K562 (cell line): ENCODE results near the gene TMEFF1.

Experiments used
- CREM ChIP-seq: IDR thresholded peaks from 2 replicates; pipeline ENCODE4 v1.6.1; 2014; ENCODE audit warnings: antibody characterized with exemption, low read depth
- HDAC1 ChIP-seq, 2 experiments: fragments of 450-650 bp; IDR thresholded peaks; 2 replicates each; pipeline ENCODE4 v1.6.1; 2016 to 2017; ENCODE audit warnings: inconsistent platforms in 1 of 2, mild to moderate bottlenecking in 1 of 2, moderate library complexity in 1 of 2
- NCOA1 ChIP-seq: fragments of 450-650 bp; IDR thresholded peaks from 2 replicates; pipeline ENCODE4 v1.6.1; 2016; ENCODE audit warnings: low read depth
- ZFP1 ChIP-seq: fragments of 450-650 bp; formaldehyde crosslinking; IDR thresholded peaks from 2 replicates; pipeline ENCODE4 v1.4.0; 2020; ENCODE audit warnings: mild to moderate bottlenecking, mixed read lengths
- ZNF707 ChIP-seq: fragments of 250-450 bp; sonication (Bioruptor Pico); conservative IDR thresholded peaks from 2 replicates; pipeline ENCODE4 v1.8.0; 2022; ENCODE audit warnings: inconsistent platforms, mild to moderate bottlenecking, moderate library complexity
- TF ChIP-seq, protein P1 (sequence below), 2 experiments: fragments of 450-650 bp in 1 of 2; sonication (generic) in 1 of 2; formaldehyde crosslinking; conservative IDR thresholded peaks; 2 replicates each; pipeline versions ENCODE4 v1.4.0 to v1.8.1; 2020 to 2022; ENCODE audit warnings: mild to moderate bottlenecking in 1 of 2, missing genetic modification reagents in 1 of 2
- TF ChIP-seq, protein P2 (sequence below), 3 experiments: IDR thresholded peaks in 2 of 3; conservative IDR thresholded peaks in 1 of 3; 2 replicates each; pipeline ENCODE4 v1.5.1; 2011 to 2012; ENCODE audit warnings: low read length in 3 of 3, mild to moderate bottlenecking in 3 of 3, control low read depth in 2 of 3, improper control_type of control experiment in 1 of 3, inconsistent platforms in 1 of 3, low read depth in 1 of 3, mixed read lengths in 1 of 3, moderate library complexity in 1 of 3; ENCODE audit not compliant: insufficient read depth in 2 of 3
- TF ChIP-seq, protein P3 (sequence below): sonication (generic); formaldehyde crosslinking; IDR thresholded peaks from 2 replicates; pipeline ENCODE4 v1.8.1; 2023; ENCODE audit warnings: mild to moderate bottlenecking, missing genetic modification reagents
- TF ChIP-seq, protein P4 (sequence below): fragments of 450-650 bp; IDR thresholded peaks from one replicate; pipeline ENCODE4 v1.6.1; 2018; ENCODE audit warnings: mild to moderate bottlenecking, moderate library complexity; ENCODE audit not compliant: partially characterized antibody

DNA sequence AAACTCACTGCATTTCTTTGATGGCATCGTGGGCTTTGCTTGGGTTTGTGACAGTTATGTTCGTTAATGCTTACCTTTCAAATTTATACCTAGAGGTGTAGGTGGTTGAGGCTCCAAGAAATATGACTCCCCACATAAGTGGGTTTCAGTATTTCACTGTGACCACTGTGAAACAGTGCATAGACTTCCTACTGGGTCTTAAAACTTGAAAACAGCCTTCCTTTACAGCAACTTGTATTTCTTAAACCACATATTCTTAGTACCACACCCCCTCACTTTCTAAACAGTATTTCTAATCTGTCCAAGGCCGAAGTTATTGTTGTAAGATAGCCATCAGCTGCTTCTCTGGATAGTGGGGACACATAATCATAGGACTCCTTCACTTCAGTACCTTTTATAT, 48.3 kb downstream of the TMEFF1 start:
- TF ChIP-seq, protein P1, sequence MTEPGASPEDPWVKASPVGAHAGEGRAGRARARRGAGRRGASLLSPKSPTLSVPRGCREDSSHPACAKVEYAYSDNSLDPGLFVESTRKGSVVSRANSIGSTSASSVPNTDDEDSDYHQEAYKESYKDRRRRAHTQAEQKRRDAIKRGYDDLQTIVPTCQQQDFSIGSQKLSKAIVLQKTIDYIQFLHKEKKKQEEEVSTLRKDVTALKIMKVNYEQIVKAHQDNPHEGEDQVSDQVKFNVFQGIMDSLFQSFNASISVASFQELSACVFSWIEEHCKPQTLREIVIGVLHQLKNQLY (CRISPR knock-in tag; conservative IDR thresholded peaks at IDR 0.05): no peak
- TF ChIP-seq, protein P2, sequence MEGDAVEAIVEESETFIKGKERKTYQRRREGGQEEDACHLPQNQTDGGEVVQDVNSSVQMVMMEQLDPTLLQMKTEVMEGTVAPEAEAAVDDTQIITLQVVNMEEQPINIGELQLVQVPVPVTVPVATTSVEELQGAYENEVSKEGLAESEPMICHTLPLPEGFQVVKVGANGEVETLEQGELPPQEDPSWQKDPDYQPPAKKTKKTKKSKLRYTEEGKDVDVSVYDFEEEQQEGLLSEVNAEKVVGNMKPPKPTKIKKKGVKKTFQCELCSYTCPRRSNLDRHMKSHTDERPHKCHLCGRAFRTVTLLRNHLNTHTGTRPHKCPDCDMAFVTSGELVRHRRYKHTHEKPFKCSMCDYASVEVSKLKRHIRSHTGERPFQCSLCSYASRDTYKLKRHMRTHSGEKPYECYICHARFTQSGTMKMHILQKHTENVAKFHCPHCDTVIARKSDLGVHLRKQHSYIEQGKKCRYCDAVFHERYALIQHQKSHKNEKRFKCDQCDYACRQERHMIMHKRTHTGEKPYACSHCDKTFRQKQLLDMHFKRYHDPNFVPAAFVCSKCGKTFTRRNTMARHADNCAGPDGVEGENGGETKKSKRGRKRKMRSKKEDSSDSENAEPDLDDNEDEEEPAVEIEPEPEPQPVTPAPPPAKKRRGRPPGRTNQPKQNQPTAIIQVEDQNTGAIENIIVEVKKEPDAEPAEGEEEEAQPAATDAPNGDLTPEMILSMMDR (IDR thresholded peaks at IDR 0.05 in 2 of 3, conservative IDR thresholded peaks at IDR 0.05 in 1 of 3; ENCODE audit: insufficient read depth in 2 of 3, low read depth in 1 of 3, low read length in 3 of 3): no peak
- TF ChIP-seq ZNF707 (CRISPR knock-in tag) (no peak), NCOA1 (no peak), CREM (no peak), HDAC1 (IDR thresholded peaks at IDR 0.05) (no peak), ZFP1 (CRISPR knock-in tag) (no peak)
- TF ChIP-seq, protein P3, sequence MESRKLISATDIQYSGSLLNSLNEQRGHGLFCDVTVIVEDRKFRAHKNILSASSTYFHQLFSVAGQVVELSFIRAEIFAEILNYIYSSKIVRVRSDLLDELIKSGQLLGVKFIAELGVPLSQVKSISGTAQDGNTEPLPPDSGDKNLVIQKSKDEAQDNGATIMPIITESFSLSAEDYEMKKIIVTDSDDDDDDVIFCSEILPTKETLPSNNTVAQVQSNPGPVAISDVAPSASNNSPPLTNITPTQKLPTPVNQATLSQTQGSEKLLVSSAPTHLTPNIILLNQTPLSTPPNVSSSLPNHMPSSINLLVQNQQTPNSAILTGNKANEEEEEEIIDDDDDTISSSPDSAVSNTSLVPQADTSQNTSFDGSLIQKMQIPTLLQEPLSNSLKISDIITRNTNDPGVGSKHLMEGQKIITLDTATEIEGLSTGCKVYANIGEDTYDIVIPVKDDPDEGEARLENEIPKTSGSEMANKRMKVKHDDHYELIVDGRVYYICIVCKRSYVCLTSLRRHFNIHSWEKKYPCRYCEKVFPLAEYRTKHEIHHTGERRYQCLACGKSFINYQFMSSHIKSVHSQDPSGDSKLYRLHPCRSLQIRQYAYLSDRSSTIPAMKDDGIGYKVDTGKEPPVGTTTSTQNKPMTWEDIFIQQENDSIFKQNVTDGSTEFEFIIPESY (CRISPR knock-in tag): no peak
- TF ChIP-seq, protein P4, sequence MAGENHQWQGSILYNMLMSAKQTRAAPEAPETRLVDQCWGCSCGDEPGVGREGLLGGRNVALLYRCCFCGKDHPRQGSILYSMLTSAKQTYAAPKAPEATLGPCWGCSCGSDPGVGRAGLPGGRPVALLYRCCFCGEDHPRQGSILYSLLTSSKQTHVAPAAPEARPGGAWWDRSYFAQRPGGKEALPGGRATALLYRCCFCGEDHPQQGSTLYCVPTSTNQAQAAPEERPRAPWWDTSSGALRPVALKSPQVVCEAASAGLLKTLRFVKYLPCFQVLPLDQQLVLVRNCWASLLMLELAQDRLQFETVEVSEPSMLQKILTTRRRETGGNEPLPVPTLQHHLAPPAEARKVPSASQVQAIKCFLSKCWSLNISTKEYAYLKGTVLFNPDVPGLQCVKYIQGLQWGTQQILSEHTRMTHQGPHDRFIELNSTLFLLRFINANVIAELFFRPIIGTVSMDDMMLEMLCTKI: no peak
